Small intestine (tissue), 7 donors: Measurements from ENCODE around the gene CTBP2. TPM values are rescaled to one million over a fixed set of nuclear protein-coding genes. Genes with fewer than 3 reads are reported as not detected.

ENCODE experiments used
- DNase-seq, 2 donors: peaks; one replicate each; pipeline versions ENCODE4 v3.0.0 to v3.0.0-alpha.2; 2013
- FAIRE-seq: peaks from 2 replicates; lab custom pipeline; 2012; peaks lifted over from hg19 to GRCh38; lab: Jason Lieb, UNC
- H3K27ac ChIP-seq, 3 donors: one replicate each; pipeline ENCODE4 v1.5.1; 2013; ENCODE audit warnings: low read length in 2 of 3, mild to moderate bottlenecking in 2 of 3, control low read depth in 1 of 3, inconsistent platforms in 1 of 3, low read depth in 1 of 3, moderate library complexity in 1 of 3
- H3K27me3 ChIP-seq, 3 donors: one replicate each; pipeline ENCODE4 v1.6.1; 2013; ENCODE audit warnings: low read length in 3 of 3, inconsistent platforms in 1 of 3; ENCODE audit not compliant: control insufficient read depth in 3 of 3, insufficient read depth in 3 of 3
- H3K36me3 ChIP-seq, 3 donors: one replicate each; pipeline ENCODE4 v1.6.1; 2013; ENCODE audit warnings: low read length in 3 of 3, inconsistent platforms in 1 of 3, low read depth in 1 of 3, mild to moderate bottlenecking in 1 of 3, moderate library complexity in 1 of 3; ENCODE audit not compliant: control insufficient read depth in 3 of 3, insufficient read depth in 2 of 3
- H3K4me1 ChIP-seq, 3 donors: one replicate each; pipeline ENCODE4 v1.6.1; 2013; ENCODE audit warnings: low read length in 2 of 3, inconsistent platforms in 1 of 3, low read depth in 1 of 3, mild to moderate bottlenecking in 1 of 3, moderate library complexity in 1 of 3; ENCODE audit not compliant: control insufficient read depth in 3 of 3, insufficient read depth in 2 of 3
- H3K4me3 ChIP-seq, 3 donors: one replicate each; pipeline ENCODE4 v1.5.1; 2013; ENCODE audit warnings: low read length in 3 of 3, control low read depth in 1 of 3, inconsistent platforms in 1 of 3, low read depth in 1 of 3, mild to moderate bottlenecking in 1 of 3, moderate library complexity in 1 of 3
- H3K9me3 ChIP-seq, 2 donors: one replicate each; pipeline ENCODE4 v1.6.1; 2013; ENCODE audit warnings: low read depth in 1 of 2, low read length in 1 of 2; ENCODE audit not compliant: control insufficient read depth in 2 of 2, insufficient read depth in 1 of 2
- WGBS, 3 donors: extraction: QIAGEN DNeasy Blood & Tissue Kit; methylation state at CpG; one replicate each; pipeline ENCODE4 v1.1.7; 2013; 5-methylcytosine and 5-hydroxymethylcytosine counted together
- polyA plus RNA-seq, 4 donors: library from polyadenylated mRNA; stranded (reverse) in 3 of 4; unstranded in 1 of 4; fragments of 200-250 nt in 3 of 4; fragments of 120-200 nt in 1 of 4; gene quantifications; one replicate each; pipeline versions ENCODE4 v1.2.1 to v1.2.3, GENCODE V29; 2013
- donor health status: healthy with polysubstance abuse.
- donor health status: control.
- donor health status: control.
- donor health status: Bipolar disorder and iron deficiency.
- donor health status: healthy.

CTBP2 gene
- polyA plus RNA-seq, 4 donors: 38.1 to 56.8 (median 49.1) TPM

- Histone ChIP-seq H3K4me1 (peaks cover 2 to 37% (median 3%) of the 10 kb centered on the region in 3 donors), H3K36me3 (no peaks in the 10 kb centered on the region)
- FAIRE-seq: no peak
These were observed 1.5 kb downstream of the CTBP2 start for GRCh38 chr10:125158601-125159485.

GRCh38 chr10:125158275-125158600 is 2.1 kb downstream of the CTBP2 start:
- Histone ChIP-seq H3K36me3 (peaks cover 0 to under 1% (median 0%) of the 10 kb centered on the region in 3 donors), H3K4me1 (peaks cover 2 to 43% (median 9%) of the 10 kb centered on the region in 3 donors), H3K9me3 (no peaks in the 10 kb centered on the region), H3K27ac (peak overlapping the region; percentile 91 to 99 (median 98)), H3K27me3 (no peaks in the 10 kb centered on the region), H3K4me3 (peak overlapping the region; percentile 71 to 85 (median 75))
- WGBS, 3 donors: 4 to 11% (median 5%) methylated on average over 7 of the region's 7 CpGs
- FAIRE-seq: no peak
- no peak for DNase-seq

More at GRCh38 chr10:125158601-125159485, 1.5 kb downstream of the CTBP2 start:
- Histone ChIP-seq H3K27me3 (no peaks in the 10 kb centered on the region), H3K27ac (peak overlapping the region; percentile 91 to 99 (median 98)), H3K4me3 (peak overlapping the region; percentile 71 to 85 (median 75)), H3K9me3 (no peaks in the 10 kb centered on the region)
- peak; percentile 65 to 77 for DNase-seq
- WGBS, 3 donors: 0 to 1% (median 0%) methylated on average over 45 to 115 of the region's 115 CpGs

- DNase-seq: peak; percentile 48 to 54
- Histone ChIP-seq H3K4me3 (peak overlapping the region; percentile 14 to 75 (median 39)), H3K4me1 (peaks cover 2 to 51% (median 10%) of the 10 kb centered on the region in 3 donors), H3K9me3 (no peaks in the 10 kb centered on the region), H3K27me3 (no peaks in the 10 kb centered on the region), H3K36me3 (peaks cover 0 to 6% (median 0%) of the 10 kb centered on the region in 3 donors), H3K27ac (peak overlapping the region; percentile 79 to 91 (median 87))
- WGBS, 3 donors: 12 to 31% (median 13%) methylated on average over 3 of the region's 3 CpGs
- no peak for FAIRE-seq
These were observed 2.9 kb downstream of the CTBP2 start for GRCh38 chr10:125157505-125157904.

GRCh38 chr10:125156739-125157480 is 3.5 kb downstream of the CTBP2 start:
- no peaks in the 10 kb centered on the region for H3K9me3 ChIP-seq
- H3K4me1 ChIP-seq: peaks cover 2 to 55% (median 12%) of the 10 kb centered on the region in 3 donors
- DNase-seq (peak; percentile 68 to 91), FAIRE-seq (no peak)
- 13 to 40% (median 23%) methylated on average over 13 of the region's 13 CpGs for WGBS, 3 donors
- peak overlapping the region; percentile 14 to 75 (median 39) for H3K4me3 ChIP-seq
- H3K36me3 ChIP-seq: peaks cover 0 to 6% (median 0%) of the 10 kb centered on the region in 3 donors
- H3K27ac ChIP-seq: peak overlapping the region; percentile 79 to 91 (median 87)
- H3K27me3 ChIP-seq: no peaks in the 10 kb centered on the region

- Histone ChIP-seq H3K36me3 (peaks cover 0 to 9% (median 0%) of the 10 kb centered on the region in 3 donors), H3K9me3 (no peaks in the 10 kb centered on the region)
These were observed 4.2 kb downstream of the CTBP2 start for GRCh38 chr10:125156196-125156595.

GRCh38 chr10:125155101-125155500 is 5.3 kb downstream of the CTBP2 start:
- DNase-seq: peak in 1 of 2 donors; percentile 17
- Histone ChIP-seq H3K9me3 (no peaks in the 10 kb centered on the region), H3K27me3 (no peaks in the 10 kb centered on the region), H3K36me3 (peaks cover 0 to 18% (median 0%) of the 10 kb centered on the region in 3 donors), H3K27ac (peak overlapping the region; percentile 59 to 98 (median 91)), H3K4me1 (peaks cover 5 to 71% (median 14%) of the 10 kb centered on the region in 3 donors), H3K4me3 (no peak overlapping the region)
- 12 to 21% (median 12%) methylated on average over 8 of the region's 8 CpGs for WGBS, 3 donors
- FAIRE-seq: no peak

More at GRCh38 chr10:125156196-125156595, 4.2 kb downstream of the CTBP2 start:
- Histone ChIP-seq H3K27me3 (no peaks in the 10 kb centered on the region), H3K4me3 (no peak overlapping the region), H3K4me1 (peaks cover 3 to 61% (median 12%) of the 10 kb centered on the region in 3 donors), H3K27ac (peak overlapping the region; percentile 62 to 91 (median 77))
- WGBS, 3 donors: 17 to 47% (median 28%) methylated on average over 3 of the region's 3 CpGs
- FAIRE-seq (no peak), DNase-seq (peak; percentile 31 to 33)

- H3K4me1 ChIP-seq: peaks cover 5 to 77% (median 20%) of the 10 kb centered on the region in 3 donors
- FAIRE-seq (no peak), DNase-seq (peak; percentile 53 to 67)
- no peaks in the 10 kb centered on the region for H3K9me3 ChIP-seq
- peak overlapping the region; percentile 65 to 98 (median 91) for H3K27ac ChIP-seq
- no peak overlapping the region for H3K4me3 ChIP-seq
- 5 to 16% (median 6%) methylated on average over 6 of the region's 6 CpGs for WGBS, 3 donors
- no peaks in the 10 kb centered on the region for H3K27me3 ChIP-seq
- H3K36me3 ChIP-seq: peaks cover 0 to 22% (median 0%) of the 10 kb centered on the region in 3 donors
These were observed 5.8 kb downstream of the CTBP2 start for GRCh38 chr10:125154529-125154928.
